K562 treated with DMSO at 1 percent for 24 hours (cell line): ENCODE results near the gene ALDH1L1. TPM values are rescaled to one million over a fixed set of nuclear protein-coding genes. Genes with fewer than 3 reads are reported as not detected.

Source experiments
- total RNA-seq: library from RNA; unstranded; fragments of 300-600 nt; gene quantifications from 2 replicates; pipeline ENCODE4 v1.2.3, GENCODE V29; 2022; ENCODE audit warnings: low read depth; ENCODE audit not compliant: insufficient read depth

Gene ALDH1L1
- total RNA-seq = 9.2 and 11.9 TPM in 2 replicates

DNA sequence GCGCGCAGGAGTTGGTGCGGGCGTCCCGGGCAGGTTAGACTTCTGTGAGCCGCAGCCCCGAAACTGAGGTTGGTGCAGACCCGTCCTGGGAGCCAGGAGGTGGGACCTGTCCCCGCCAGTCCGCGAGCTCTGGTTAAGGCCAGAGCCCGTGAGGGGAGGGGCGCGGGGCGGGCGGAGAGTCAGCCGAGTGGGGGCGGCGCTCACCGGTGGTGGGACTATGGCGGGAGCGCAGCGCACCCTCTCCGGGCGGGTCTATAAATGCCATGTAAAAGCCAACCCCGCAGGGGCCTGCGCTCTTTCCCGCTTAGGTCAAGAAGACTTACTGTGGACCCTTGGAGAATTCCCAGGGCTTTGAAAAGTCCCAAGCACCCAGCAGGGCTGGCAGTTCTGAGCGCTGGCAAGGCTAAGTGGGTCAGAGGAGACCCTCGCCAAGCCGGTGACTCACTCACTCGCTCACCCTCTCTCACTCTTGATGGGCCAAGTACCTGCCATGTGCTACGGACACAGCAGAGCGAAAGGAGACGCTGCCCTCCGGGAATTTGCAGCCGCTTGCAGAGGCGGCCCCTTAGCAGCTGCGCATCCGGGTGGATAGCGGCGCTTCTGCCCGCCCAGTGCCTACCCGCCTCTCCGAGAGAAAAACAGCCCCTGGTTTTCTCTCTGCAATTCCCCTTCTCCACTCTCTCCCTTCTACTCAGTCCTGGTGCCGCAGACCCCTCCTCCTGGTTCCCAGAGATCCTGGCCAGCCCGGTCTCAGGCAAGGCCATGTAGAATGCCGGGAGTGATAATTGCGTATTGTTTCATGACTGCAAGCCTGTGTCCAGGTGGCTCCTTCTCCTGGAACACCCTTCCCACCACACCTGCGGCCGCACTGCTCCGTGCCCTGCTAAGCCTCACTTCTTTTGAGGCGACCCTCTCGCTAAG, at the start of gene ALDH1L1:
Gene ALDH1L1, minus strand, starts transcription at position 110 of the 921 bp plus-strand sequence. CDS start 19,607 bp downstream, outside the sequence.

GRCh38 chr3:126083913-126084767, 96.2 kb downstream of the ALDH1L1 start, which contains the start of gene SLC41A3:
Gene SLC41A3, minus strand, starts transcription at chr3:126084124. Its CDS starts 15,905 bp downstream, at chr3:126068219.

Other genes starting within 250 kb of the ALDH1L1 start
- not detected in 2 replicates for gene ROPN1B, start 211.4 kb downstream of the ALDH1L1 start, total RNA-seq
- gene SLC41A3, start 96.5 kb downstream of the ALDH1L1 start, total RNA-seq = 38.3 and 39.4 TPM in 2 replicates
- gene KLF15, start 176.8 kb upstream of the ALDH1L1 start, total RNA-seq = 0.23 and 0.29 TPM in 2 replicates
- not detected in 2 replicates for gene CFAP100, start 214.3 kb upstream of the ALDH1L1 start, total RNA-seq